HG02884 (cell line): ENCODE measurements around the gene HDGFL1.

Experiments
- ATAC-seq: cut with Tn5 transposase; IDR thresholded peaks from one replicate; pipeline ENCODE4 v1.9.1; 2021; ENCODE audit warnings: mild to moderate bottlenecking, moderate library complexity; ENCODE audit not compliant: unreplicated experiment

HDGFL1 gene

GRCh38 chr6:22569281-22570184 lies at the start of gene HDGFL1:
Gene HDGFL1 (plus strand): TSS chr6:22569566. CDS start chr6:22569576, 10 bp downstream.
- no peak for ATAC-seq

GRCh38 chr6:22521035-22521434 lies 48.3 kb upstream of the HDGFL1 start:
- no peak for ATAC-seq

GRCh38 chr6:22526736-22527135 lies 42.6 kb upstream of the HDGFL1 start:
- ATAC-seq: no peak

GRCh38 chr6:22529866-22530265 lies 39.5 kb upstream of the HDGFL1 start:
- no peak for ATAC-seq

- ATAC-seq: no peak
These were observed 38.9 kb upstream of the HDGFL1 start for GRCh38 chr6:22530506-22530905.

GRCh38 chr6:22536122-22536521 lies 33.2 kb upstream of the HDGFL1 start:
- ATAC-seq: no peak

GRCh38 chr6:22544476-22544875 lies 24.9 kb upstream of the HDGFL1 start:
- ATAC-seq: no peak

GRCh38 chr6:22545051-22545450 lies 24.3 kb upstream of the HDGFL1 start:
- no peak for ATAC-seq

GRCh38 chr6:22546236-22546635 lies 23.1 kb upstream of the HDGFL1 start:
- no peak for ATAC-seq

GRCh38 chr6:22550971-22551670 lies 18.2 kb upstream of the HDGFL1 start:
- no peak for ATAC-seq

GRCh38 chr6:22556266-22556665 lies 13.1 kb upstream of the HDGFL1 start:
- ATAC-seq: no peak

- no peak for ATAC-seq
These were observed 12.4 kb upstream of the HDGFL1 start for GRCh38 chr6:22557007-22557406.

GRCh38 chr6:22558288-22558882 lies 11.0 kb upstream of the HDGFL1 start:
- no peak for ATAC-seq

- no peak for ATAC-seq
These were observed 512 bp upstream of the HDGFL1 start for GRCh38 chr6:22568854-22569253.

- no peak for ATAC-seq
These were observed 802 bp downstream of the HDGFL1 start for GRCh38 chr6:22570185-22570551.

- ATAC-seq: no peak
These were observed 5.8 kb downstream of the HDGFL1 start for GRCh38 chr6:22575190-22575589.

- no peak for ATAC-seq
These were observed 10.1 kb downstream of the HDGFL1 start for GRCh38 chr6:22579439-22579838.

GRCh38 chr6:22580337-22580736 lies 11.0 kb downstream of the HDGFL1 start:
- no peak for ATAC-seq

GRCh38 chr6:22582417-22583205 lies 13.2 kb downstream of the HDGFL1 start:
- no peak for ATAC-seq

GRCh38 chr6:22583230-22583629 lies 13.9 kb downstream of the HDGFL1 start:
- no peak for ATAC-seq

GRCh38 chr6:22583927-22584326 lies 14.6 kb downstream of the HDGFL1 start:
- no peak for ATAC-seq
